Middle frontal gyrus (tissue), 1 donor: Measurements from ENCODE around the gene ADRA2B.
"Not testable (repeated sequence)": the region's sequence is repeated elsewhere in the genome, so short reads cannot be mapped to it uniquely, and the experiment has no call there.

ENCODE experiments used
- DNase-seq: peaks from one replicate; pipeline ENCODE4 v3.0.0-alpha.2; 2015; ENCODE audit warnings: low spot score; ENCODE audit errors: extremely low spot score

Gene ADRA2B

GRCh38 chr2:96071087-96071976 is 45.0 kb downstream of the ADRA2B start:
- not testable (repeated sequence) for DNase-seq

GRCh38 chr2:96070351-96070750 is 46.0 kb downstream of the ADRA2B start:
- not testable (repeated sequence) for DNase-seq

GRCh38 chr2:96069878-96070277 is 46.5 kb downstream of the ADRA2B start:
- DNase-seq, result not testable (repeated sequence)

- not testable (repeated sequence) for DNase-seq
Measured at GRCh38 chr2:96067902-96068581, 48.3 kb downstream of the ADRA2B start.

- DNase-seq, result not testable (repeated sequence)
Measured at GRCh38 chr2:96067098-96067660, 49.2 kb downstream of the ADRA2B start.

GRCh38 chr2:96066511-96066910 is 49.9 kb downstream of the ADRA2B start:
- not testable (repeated sequence) for DNase-seq

GRCh38 chr2:96065954-96066353 is 50.4 kb downstream of the ADRA2B start:
- not testable (repeated sequence) for DNase-seq

GRCh38 chr2:96065381-96065930 is 50.9 kb downstream of the ADRA2B start:
- no peak for DNase-seq

- DNase-seq, result not testable (repeated sequence)
Measured at GRCh38 chr2:96064760-96065159, 51.6 kb downstream of the ADRA2B start.

- not testable (repeated sequence) for DNase-seq
Measured at GRCh38 chr2:96064047-96064675, 52.2 kb downstream of the ADRA2B start.

- peak; percentile 40 for DNase-seq
Measured at GRCh38 chr2:96063116-96063899, 53.1 kb downstream of the ADRA2B start.
